Gastroesophageal sphincter (tissue), 4 donors: ENCODE data around the gene SARS1. TPM values are rescaled to one million over a fixed set of nuclear protein-coding genes. Genes with fewer than 3 reads are reported as not detected.
A peak's percentile ranks its signal among the peaks of the same experiment; 100 is the strongest.

Experiments used
- ATAC-seq: fragments of 150-250 bp; one replicate; pipeline ENCODE4 v1.9.1; 2016; ENCODE audit warnings: mild to moderate bottlenecking, moderate library complexity
- H3K27ac ChIP-seq, 4 donors: fragments of 200-600 bp; sonication (generic) in 3 of 4; 1 replicate in 3 of 4; 2 replicates in 1 of 4; pipeline ENCODE4 v1.5.1; 2016 to 2019
- H3K27me3 ChIP-seq: fragments of 200-600 bp; sonication (generic); one replicate; pipeline ENCODE4 v1.5.1; 2019
- H3K36me3 ChIP-seq, 2 donors: fragments of 200-600 bp; sonication (generic); one replicate each; pipeline ENCODE4 v1.5.1; 2019; ENCODE audit warnings: control low read depth in 1 of 2
- H3K4me1 ChIP-seq, 3 donors: fragments of 200-600 bp; sonication (generic); 1 replicate in 2 of 3; 2 replicates in 1 of 3; pipeline ENCODE4 v1.5.1; 2016 to 2019; ENCODE audit warnings: control low read depth in 2 of 3
- H3K4me3 ChIP-seq, 2 donors: fragments of 200-600 bp; sonication (generic); one replicate each; pipeline ENCODE4 v1.5.1; 2019; ENCODE audit warnings: mild to moderate bottlenecking in 1 of 2, moderate library complexity in 1 of 2
- H3K9me3 ChIP-seq, 3 donors: fragments of 200-600 bp; sonication (generic); one replicate each; pipeline ENCODE4 v1.5.1; 2017 to 2019; ENCODE audit warnings: control low read depth in 2 of 3
- EP300 ChIP-seq: sonication (generic); formaldehyde crosslinking; IDR thresholded peaks from one replicate; pipeline ENCODE4 v1.6.1; 2017; ENCODE audit warnings: antibody characterized with exemption, mild to moderate bottlenecking
- POLR2A ChIP-seq, 2 donors: fragments of 450-650 bp; IDR thresholded peaks; one replicate each; pipeline ENCODE4 v1.6.1; 2017; ENCODE audit warnings: antibody characterized with exemption in 2 of 2, mild to moderate bottlenecking in 2 of 2, moderate library complexity in 1 of 2
- POLR2AphosphoS5 ChIP-seq: sonication (generic); formaldehyde crosslinking; IDR thresholded peaks from one replicate; pipeline ENCODE4 v1.6.1; 2017; ENCODE audit warnings: antibody characterized with exemption
- WGBS, 2 donors: methylation state at CpG; one replicate each; pipeline ENCODE4 v1.1.5; 2018; ENCODE audit warnings: low coverage in 1 of 2; 5-methylcytosine and 5-hydroxymethylcytosine counted together
- total RNA-seq, 4 donors: library from RNA; depleted of rRNA; stranded (reverse); fragments of >200 nt; gene quantifications; one replicate each; pipeline ENCODE4 v1.1.0, GENCODE V29; 2016
- TF ChIP-seq, protein P1 (sequence below), 4 experiments: fragments of 200-600 bp in 2 of 4; fragments of 450-650 bp in 2 of 4; sonication (generic) in 1 of 4; IDR thresholded peaks; one replicate each; pipeline ENCODE4 v1.5.1; 2017 to 2019; ENCODE audit warnings: antibody characterized with exemption in 4 of 4, mild to moderate bottlenecking in 2 of 4, moderate library complexity in 2 of 4

The SARS1 gene
- total RNA-seq, 4 donors from 2014 or later = 154 to 187 (median 158) TPM

DNA sequence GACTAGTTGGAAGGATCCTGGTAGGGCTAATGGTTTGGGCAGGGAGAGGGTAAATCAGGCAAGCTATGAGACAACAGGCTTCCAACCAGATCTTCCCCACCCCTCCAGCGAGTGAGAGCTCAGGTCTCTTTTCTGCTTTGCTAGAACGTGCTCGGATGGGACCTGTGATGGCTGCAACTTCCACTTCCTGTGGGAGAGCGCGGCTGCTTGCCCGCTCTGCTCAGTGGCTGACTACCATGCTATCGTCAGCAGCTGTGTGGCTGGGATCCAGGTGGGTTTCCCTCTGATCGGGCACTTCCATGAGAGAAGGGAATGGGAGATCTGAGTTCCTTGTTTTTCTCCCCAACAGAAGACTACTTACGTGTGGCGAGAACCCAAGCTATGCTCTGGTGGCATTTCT, 14.0 kb upstream of the SARS1 start:
- no peaks in the 10 kb centered on the region for H3K36me3 ChIP-seq
- H3K9me3 ChIP-seq = no peaks in the 10 kb centered on the region
- no peak overlapping the region for H3K4me3 ChIP-seq
- ATAC-seq = no peak
- TF ChIP-seq POLR2AphosphoS5 (no peak), EP300 (no peak), POLR2A (IDR thresholded peaks at IDR 0.05) (no peak)
- TF ChIP-seq, protein P1, sequence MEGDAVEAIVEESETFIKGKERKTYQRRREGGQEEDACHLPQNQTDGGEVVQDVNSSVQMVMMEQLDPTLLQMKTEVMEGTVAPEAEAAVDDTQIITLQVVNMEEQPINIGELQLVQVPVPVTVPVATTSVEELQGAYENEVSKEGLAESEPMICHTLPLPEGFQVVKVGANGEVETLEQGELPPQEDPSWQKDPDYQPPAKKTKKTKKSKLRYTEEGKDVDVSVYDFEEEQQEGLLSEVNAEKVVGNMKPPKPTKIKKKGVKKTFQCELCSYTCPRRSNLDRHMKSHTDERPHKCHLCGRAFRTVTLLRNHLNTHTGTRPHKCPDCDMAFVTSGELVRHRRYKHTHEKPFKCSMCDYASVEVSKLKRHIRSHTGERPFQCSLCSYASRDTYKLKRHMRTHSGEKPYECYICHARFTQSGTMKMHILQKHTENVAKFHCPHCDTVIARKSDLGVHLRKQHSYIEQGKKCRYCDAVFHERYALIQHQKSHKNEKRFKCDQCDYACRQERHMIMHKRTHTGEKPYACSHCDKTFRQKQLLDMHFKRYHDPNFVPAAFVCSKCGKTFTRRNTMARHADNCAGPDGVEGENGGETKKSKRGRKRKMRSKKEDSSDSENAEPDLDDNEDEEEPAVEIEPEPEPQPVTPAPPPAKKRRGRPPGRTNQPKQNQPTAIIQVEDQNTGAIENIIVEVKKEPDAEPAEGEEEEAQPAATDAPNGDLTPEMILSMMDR (IDR thresholded peaks at IDR 0.05) = no peak
- WGBS, 2 donors = 84% methylated on average over 5 of the region's 10 CpGs; no CpG with 5 or more reads in 1 of the 2 donors
- H3K27me3 ChIP-seq = no peaks in the 10 kb centered on the region
- H3K4me1 ChIP-seq = peaks cover 0 to 10% (median 3%) of the 10 kb centered on the region in 3 donors
- no peak overlapping the region for H3K27ac ChIP-seq

DNA sequence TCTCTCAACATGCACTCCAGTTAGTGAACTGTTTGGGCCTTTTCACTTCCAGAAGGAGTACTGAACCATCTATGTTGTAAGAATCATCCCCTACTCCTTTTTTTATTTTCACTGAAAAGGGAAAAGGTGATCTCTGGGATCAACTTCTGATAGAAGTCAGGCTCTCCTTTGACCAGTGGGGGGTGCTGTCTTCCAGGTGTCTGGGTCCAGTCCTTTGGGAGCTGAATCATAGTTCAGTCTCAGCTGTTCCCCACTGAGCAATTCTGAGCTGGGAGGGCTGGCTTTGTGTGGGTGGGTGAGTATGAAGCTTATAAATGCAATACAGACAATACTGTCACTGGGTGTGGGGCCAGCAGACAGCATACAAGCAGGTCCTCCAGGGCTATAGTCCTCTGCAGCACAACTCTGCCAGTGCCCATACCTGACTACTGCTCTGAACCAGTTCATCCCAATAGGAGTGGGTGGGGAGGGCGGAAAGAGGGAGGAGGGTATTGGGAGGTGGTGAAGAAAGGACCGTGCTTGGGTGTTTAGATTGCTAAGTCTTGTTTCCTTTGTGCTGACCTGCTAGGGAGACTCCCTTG, 12.5 kb upstream of the SARS1 start:
- H3K4me1 ChIP-seq = peaks cover 0 to 10% (median 3%) of the 10 kb centered on the region in 3 donors
- H3K36me3 ChIP-seq = no peaks in the 10 kb centered on the region
- H3K27ac ChIP-seq = no peak overlapping the region
- 40 to 75% methylated on average over 1 to 2 of the region's 2 CpGs for WGBS, 2 donors
- ATAC-seq = no peak
- H3K9me3 ChIP-seq = no peaks in the 10 kb centered on the region
- H3K4me3 ChIP-seq = no peak overlapping the region
- TF ChIP-seq EP300 (no peak), POLR2A (IDR thresholded peaks at IDR 0.05) (no peak), POLR2AphosphoS5 (no peak)
- TF ChIP-seq, protein P1 (IDR thresholded peaks at IDR 0.05) = peak in 3 of 4 experiments; percentile 18 to 45 (median 38)
- H3K27me3 ChIP-seq = no peaks in the 10 kb centered on the region

DNA sequence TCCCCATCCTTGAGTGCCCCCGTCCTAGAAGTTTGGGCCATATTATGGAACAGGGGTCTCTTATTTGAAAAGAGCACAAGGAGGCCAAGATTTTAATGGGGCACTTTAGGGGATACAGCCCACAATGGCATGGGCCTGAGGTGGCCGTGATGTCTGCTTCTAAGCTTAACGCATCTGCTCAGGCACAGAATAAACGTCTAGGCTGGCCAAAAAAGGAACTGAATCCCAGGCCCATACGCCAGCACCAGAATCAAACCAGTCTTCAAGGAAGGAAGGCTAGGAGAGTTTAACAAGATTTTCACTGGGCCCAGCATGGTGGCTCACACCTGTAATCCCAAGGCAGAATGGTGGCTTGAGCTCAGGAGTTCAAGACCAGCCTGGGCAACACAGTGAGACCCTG, 9.2 kb upstream of the SARS1 start:
- H3K4me3 ChIP-seq = no peak overlapping the region
- 68 to 80% methylated on average over 2 to 3 of the region's 5 CpGs for WGBS, 2 donors
- TF ChIP-seq, protein P1 (IDR thresholded peaks at IDR 0.05) = no peak
- TF ChIP-seq POLR2AphosphoS5 (no peak), EP300 (no peak), POLR2A (IDR thresholded peaks at IDR 0.05) (no peak)
- H3K4me1 ChIP-seq = no peaks in the 10 kb centered on the region
- H3K27ac ChIP-seq = no peak overlapping the region
- no peaks in the 10 kb centered on the region for H3K9me3 ChIP-seq
- no peaks in the 10 kb centered on the region for H3K27me3 ChIP-seq
- H3K36me3 ChIP-seq = no peaks in the 10 kb centered on the region
- no peak for ATAC-seq

DNA sequence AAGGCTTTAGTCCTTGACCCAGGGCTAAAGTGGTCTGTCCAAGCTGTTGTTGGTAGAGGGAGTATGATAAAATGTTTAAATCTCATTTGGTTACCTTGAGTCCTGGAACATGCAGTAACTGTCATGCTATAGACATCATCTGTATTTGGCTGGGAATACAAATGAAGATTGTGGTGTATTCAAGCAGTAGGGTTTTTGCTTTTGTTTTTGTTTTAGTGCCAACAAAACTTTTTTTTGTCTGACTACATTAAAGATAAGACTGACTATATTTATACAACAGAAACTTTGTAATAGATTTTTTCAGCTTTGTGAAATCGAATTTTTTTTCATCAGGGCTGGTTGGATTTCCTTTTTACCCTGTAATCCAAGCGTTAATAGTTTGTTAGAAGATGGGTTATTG, 7.4 kb upstream of the SARS1 start:
- H3K4me1 ChIP-seq = no peaks in the 10 kb centered on the region
- no peak for TF ChIP-seq POLR2A (IDR thresholded peaks at IDR 0.05)
- TF ChIP-seq POLR2AphosphoS5 = no peak
- no peak for TF ChIP-seq EP300
- TF ChIP-seq, protein P1 (IDR thresholded peaks at IDR 0.05) = no peak
- H3K4me3 ChIP-seq = no peak overlapping the region
- H3K36me3 ChIP-seq = no peaks in the 10 kb centered on the region
- H3K9me3 ChIP-seq = no peaks in the 10 kb centered on the region
- 65 to 71% methylated on average over 2 of the region's 2 CpGs for WGBS, 2 donors
- H3K27ac ChIP-seq = no peak overlapping the region
- ATAC-seq = no peak
- no peaks in the 10 kb centered on the region for H3K27me3 ChIP-seq

DNA sequence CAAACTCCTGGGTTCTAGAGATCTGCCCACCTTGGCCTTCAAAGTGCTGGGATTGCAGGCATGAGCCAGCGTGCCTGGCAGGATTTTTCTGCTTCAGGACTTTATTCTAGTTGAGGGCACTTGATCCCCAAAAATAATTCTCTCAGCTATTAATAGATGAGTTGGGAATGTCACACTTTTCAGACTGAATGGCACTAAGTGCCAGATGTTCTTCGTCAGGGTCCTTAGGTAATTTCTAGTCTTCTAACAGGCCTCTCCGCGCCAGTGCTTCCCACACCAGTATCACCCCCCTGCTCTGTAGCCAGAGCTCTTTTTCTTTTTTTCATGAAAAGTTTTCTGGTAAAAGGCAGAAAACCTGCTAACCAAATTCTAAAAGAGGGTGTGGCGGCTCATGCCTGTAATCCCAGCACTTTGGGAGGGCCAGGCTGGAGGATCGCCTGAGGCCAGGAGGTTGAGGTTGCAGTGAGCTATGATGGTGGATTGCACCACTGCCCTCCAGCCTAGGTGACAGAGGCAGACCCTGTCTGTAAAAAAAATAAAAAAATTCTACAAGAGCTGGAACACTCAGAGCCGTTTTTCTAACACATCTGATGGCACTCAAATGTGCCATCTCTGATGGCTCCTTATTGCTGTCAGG, 6.1 kb upstream of the SARS1 start:
- no peaks in the 10 kb centered on the region for H3K36me3 ChIP-seq
- WGBS, 2 donors = 76 to 83% methylated on average over 6 to 7 of the region's 7 CpGs
- no peak for ATAC-seq
- H3K27ac ChIP-seq = no peak overlapping the region
- no peaks in the 10 kb centered on the region for H3K27me3 ChIP-seq
- H3K4me3 ChIP-seq = no peak overlapping the region
- TF ChIP-seq, protein P1 (IDR thresholded peaks at IDR 0.05) = no peak
- no peaks in the 10 kb centered on the region for H3K9me3 ChIP-seq
- no peaks in the 10 kb centered on the region for H3K4me1 ChIP-seq
